ENCODE results near the gene ATP8B2. TPM values are rescaled to one million over a fixed set of nuclear protein-coding genes. Genes with fewer than 3 reads are reported as not detected.
"Not testable (repeated sequence)": the region's sequence is repeated elsewhere in the genome, so short reads cannot be mapped to it uniquely, and the experiment has no call there.

Gene ATP8B2
- polyA plus RNA-seq, 1 experiment: 73.3 TPM

- Histone ChIP-seq H3K36me3 (ENCODE audit: control insufficient read depth, insufficient read depth, low read length) (no peaks in the 10 kb centered on the region), H3K4me3 (ENCODE audit: low read depth, low read length) (no peak overlapping the region), H3K27me3 (ENCODE audit: control insufficient read depth, insufficient read depth, low read length) (peaks cover 6% of the 10 kb centered on the region; the same call in 1 of the 2 replicates)
- ChIA-PET CTCF (interaction anchor here (1.1 to 1.4 kb wide), 2 partner anchors 17 to 22 kb away, joined by 3 read pairs; no protein-coding TSS in a partner anchor), POLR2A (no interaction called here)
- TF ChIP-seq, protein P1, sequence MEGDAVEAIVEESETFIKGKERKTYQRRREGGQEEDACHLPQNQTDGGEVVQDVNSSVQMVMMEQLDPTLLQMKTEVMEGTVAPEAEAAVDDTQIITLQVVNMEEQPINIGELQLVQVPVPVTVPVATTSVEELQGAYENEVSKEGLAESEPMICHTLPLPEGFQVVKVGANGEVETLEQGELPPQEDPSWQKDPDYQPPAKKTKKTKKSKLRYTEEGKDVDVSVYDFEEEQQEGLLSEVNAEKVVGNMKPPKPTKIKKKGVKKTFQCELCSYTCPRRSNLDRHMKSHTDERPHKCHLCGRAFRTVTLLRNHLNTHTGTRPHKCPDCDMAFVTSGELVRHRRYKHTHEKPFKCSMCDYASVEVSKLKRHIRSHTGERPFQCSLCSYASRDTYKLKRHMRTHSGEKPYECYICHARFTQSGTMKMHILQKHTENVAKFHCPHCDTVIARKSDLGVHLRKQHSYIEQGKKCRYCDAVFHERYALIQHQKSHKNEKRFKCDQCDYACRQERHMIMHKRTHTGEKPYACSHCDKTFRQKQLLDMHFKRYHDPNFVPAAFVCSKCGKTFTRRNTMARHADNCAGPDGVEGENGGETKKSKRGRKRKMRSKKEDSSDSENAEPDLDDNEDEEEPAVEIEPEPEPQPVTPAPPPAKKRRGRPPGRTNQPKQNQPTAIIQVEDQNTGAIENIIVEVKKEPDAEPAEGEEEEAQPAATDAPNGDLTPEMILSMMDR (IDR thresholded peaks at IDR 0.05; ENCODE audit: insufficient read depth, low read depth, low read length): no peak
- DNase-seq (ENCODE audit: low read depth): no peak
Measured at GRCh38 chr1:154318386-154318785, 6.9 kb upstream of the ATP8B2 start.

DNA sequence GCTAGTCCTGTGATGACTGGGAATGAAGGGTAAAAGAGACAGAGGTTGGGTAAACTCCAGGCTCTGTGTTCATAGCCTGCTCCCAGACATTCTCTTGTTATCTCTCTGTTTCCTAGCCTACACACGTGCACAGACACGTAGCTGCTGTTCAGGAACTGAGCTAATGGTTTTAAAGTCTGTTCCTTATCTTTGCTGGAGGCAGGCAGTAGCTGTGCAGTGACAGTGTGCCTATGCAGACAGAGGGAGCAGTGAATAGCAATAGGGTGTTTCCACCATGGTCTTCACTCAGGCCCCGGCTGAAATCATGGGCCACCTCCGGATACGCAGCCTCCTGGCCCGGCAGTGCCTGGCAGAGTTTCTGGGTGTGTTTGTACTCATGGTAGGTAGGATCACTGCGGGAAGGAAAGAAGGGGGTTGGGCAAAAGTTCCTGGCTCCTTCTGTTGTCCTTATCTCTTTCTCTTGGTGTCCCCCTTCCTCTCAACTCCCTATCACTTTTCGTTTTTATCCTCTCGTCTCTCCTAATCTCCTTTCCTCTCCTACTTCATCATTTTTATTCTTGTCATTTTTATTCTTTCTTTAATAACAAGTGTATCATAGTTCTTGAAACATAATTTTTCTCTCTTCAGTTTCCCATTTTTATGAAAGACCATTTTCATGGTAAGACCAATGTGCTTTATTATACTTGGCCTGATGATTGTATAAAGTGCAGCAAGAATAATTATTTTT is 4.3 kb upstream of the ATP8B2 start, which contains the start of gene AQP10:
TSS of gene AQP10 (plus strand) at position 212 of the 727 bp plus-strand sequence. CDS start at position 275, 63 bp downstream.
- ChIA-PET CTCF (no interaction called here), POLR2A (no interaction called here)
- DNase-seq (ENCODE audit: low read depth): no peak
- TF ChIP-seq, protein P1 (IDR thresholded peaks at IDR 0.05; ENCODE audit: insufficient read depth, low read depth, low read length): no peak
- H3K36me3 ChIP-seq (ENCODE audit: control insufficient read depth, insufficient read depth, low read length): no peaks in the 10 kb centered on the region
- H3K27me3 ChIP-seq (ENCODE audit: control insufficient read depth, insufficient read depth, low read length): peaks cover 6% of the 10 kb centered on the region
- no peak within 1 kb of the TSS for H3K4me3 ChIP-seq (ENCODE audit: low read depth, low read length)

- H3K36me3 ChIP-seq (ENCODE audit: control insufficient read depth, insufficient read depth, low read length); CTCF ChIA-PET; DNase-seq (ENCODE audit: low read depth); POLR2A ChIA-PET; H3K4me3 ChIP-seq (ENCODE audit: low read depth, low read length); H3K27me3 ChIP-seq (ENCODE audit: control insufficient read depth, insufficient read depth, low read length): not testable (repeated sequence)
Measured at GRCh38 chr1:154321609-154321934, 3.8 kb upstream of the ATP8B2 start.

DNA sequence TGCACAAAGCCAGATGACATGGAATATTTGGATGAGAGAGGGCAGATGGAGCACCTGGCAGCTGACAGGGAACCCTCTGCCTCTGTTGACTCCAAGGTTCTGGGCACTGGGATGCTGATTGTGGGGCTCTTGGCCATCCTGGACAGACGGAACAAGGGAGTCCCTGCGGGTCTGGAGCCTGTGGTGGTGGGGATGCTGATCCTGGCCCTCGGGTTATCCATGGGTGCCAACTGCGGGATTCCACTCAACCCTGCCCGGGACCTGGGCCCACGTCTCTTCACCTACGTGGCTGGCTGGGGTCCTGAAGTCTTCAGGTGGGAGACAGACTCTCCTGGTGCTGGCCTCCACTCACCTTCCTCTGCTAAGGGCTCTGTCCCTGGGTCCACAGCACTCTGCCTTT is 1.8 kb upstream of the ATP8B2 start:
- no peak for DNase-seq (ENCODE audit: low read depth)
- TF ChIP-seq, protein P1 (IDR thresholded peaks at IDR 0.05; ENCODE audit: insufficient read depth, low read depth, low read length): no peak
- H3K4me3 ChIP-seq (ENCODE audit: low read depth, low read length): no peak overlapping the region
- H3K36me3 ChIP-seq (ENCODE audit: control insufficient read depth, insufficient read depth, low read length): no peaks in the 10 kb centered on the region
- peaks cover 6% of the 10 kb centered on the region for H3K27me3 ChIP-seq (ENCODE audit: control insufficient read depth, insufficient read depth, low read length)
- ChIA-PET CTCF (interaction anchor here (0.9 to 5.5 kb wide), 10 partner anchors 9 to 223 kb away, joined by 3 to 77 read pairs (median 4); no protein-coding TSS in a partner anchor), POLR2A (no interaction called here)

DNA sequence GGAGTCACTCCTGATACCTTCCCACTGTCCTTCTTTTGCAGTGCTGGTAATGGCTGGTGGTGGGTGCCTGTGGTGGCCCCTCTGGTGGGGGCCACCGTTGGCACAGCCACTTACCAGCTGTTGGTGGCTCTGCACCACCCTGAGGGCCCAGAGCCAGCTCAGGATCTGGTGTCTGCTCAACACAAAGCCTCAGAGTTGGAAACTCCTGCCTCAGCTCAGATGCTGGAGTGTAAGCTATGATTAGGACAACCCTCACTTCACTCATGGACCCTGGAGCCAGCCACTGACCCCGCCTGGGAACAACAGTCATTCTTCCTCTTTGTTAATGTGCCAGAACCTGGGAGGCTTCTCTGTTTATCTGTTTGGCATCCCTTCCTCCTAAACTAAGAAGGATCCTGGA is 1.1 kb upstream of the ATP8B2 start:
- Histone ChIP-seq H3K36me3 (ENCODE audit: control insufficient read depth, insufficient read depth, low read length) (no peaks in the 10 kb centered on the region), H3K4me3 (ENCODE audit: low read depth, low read length) (no peak overlapping the region), H3K27me3 (ENCODE audit: control insufficient read depth, insufficient read depth, low read length) (peaks cover 6% of the 10 kb centered on the region)
- DNase-seq (ENCODE audit: low read depth): no peak
- ChIA-PET CTCF (interaction anchor here (0.9 to 5.5 kb wide), 13 partner anchors 10 to 222 kb away, joined by 3 to 77 read pairs (median 4); no protein-coding TSS in a partner anchor), POLR2A (no interaction called here)
- TF ChIP-seq, protein P1 (IDR thresholded peaks at IDR 0.05; ENCODE audit: insufficient read depth, low read depth, low read length): no peak
